Activated CD4-positive, alpha-beta T cell treated with anti-CD3 and anti-CD28 coated beads, Interleukin-10, Interleukin-2, amounts not matched to agents 100 ng/mL and 50 ng/mL, durations not matched to agents 16 hours and 8 hours (primary cell): ENCODE data around the gene ZNF484.
"Not testable (repeated sequence)": the region's sequence is repeated elsewhere in the genome, so short reads cannot be mapped to it uniquely, and the experiment has no call there.

Experiments
- DNase-seq: peaks from one replicate; pipeline ENCODE4 v3.0.0-alpha.2; 2020

ZNF484 gene

DNA sequence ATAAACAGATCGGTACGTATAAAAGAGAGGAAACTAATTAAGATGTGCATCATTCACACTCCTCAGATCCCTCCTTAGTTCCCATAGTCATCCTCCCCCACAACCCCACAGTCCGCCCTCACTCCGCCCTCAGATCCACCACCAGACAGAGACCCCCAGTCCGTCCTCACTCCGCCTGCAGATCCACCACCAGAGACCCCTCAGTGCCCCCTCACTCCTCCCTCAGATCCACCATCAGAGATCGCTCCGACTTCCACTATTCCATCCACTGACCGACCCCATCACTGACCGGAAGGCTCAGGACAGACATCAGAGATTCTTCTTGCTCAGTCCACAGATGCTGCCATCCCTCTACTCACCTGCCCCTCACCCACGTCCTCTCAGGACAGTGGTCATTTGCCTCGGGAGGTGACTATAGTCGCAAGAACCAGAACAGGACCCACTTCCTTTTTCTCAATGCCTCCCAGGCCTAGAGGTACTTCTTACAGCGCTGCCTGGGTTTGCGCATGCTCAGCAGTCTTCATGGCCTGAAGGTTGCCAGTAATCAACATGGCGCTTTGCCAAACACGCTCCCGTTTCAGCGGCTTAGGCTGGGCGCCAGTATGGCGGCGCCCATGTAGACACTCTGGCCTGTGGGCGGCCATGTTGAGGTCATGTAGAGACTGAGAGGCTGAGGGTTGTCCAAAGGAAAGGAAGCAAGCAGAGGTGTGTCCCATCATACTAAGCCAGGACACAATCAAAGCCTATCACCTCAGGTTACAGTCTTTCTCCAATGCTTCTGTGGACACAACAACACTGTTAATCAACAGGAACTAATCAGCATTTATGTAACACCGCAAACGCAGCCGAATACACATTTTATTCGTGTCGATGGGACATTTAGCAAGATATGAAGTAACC, at the start of gene ZNF484:
TSS of gene ZNF484 (minus strand) at position 508 of the 900 bp plus-strand sequence. CDS start 3,009 bp downstream, outside the sequence.
- peak; percentile 98 for DNase-seq

DNA sequence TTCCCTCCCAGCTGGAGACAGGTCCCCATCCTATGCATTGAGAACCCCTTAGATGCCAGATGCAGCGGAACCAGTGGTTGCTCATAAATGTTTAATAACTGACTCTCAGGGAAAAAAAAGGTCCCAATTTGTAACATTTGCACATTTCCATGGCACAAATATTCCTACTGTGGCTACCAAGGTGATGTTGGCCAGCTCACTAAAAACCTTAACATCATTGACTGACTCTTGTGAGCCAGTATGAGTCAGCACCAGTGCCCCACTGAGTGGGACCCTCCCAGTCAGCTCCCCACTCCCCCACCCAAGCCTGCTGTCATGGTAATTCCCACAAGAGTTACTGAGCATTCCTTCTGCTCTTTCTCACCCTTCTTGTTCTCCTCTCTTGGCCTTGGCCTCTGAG, 42.6 kb upstream of the ZNF484 start:
- DNase-seq: no peak

DNA sequence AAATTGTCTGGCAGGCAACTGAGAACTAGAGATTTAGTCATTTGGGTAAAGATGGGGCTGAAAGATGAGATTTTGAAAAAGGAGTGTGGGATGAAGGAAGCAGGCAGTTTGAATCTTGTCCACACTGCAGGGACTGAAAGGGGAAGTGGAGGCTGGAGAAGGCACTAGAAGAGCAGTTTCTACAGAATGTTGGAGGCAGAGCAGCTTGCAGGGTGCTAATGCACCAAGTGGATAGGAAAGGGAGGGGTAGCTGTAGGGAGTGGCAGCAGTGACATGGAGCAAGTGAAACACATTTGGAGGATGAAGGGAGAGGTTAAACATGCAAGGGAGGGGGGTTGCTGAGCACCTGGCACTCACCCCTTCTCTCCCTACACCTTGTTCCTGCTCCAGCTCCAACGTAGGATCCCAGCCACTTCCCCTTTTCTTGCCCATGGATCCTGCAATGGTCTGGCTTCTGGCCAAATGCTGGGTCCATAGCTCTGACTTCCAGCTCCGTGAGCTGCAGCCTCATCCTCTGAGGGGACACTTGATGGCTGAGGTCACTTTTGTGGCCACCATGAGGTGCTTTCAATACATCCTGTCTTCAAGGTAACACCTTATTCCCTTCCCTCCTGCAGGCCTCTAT, 39.5 kb upstream of the ZNF484 start:
- no peak for DNase-seq

DNA sequence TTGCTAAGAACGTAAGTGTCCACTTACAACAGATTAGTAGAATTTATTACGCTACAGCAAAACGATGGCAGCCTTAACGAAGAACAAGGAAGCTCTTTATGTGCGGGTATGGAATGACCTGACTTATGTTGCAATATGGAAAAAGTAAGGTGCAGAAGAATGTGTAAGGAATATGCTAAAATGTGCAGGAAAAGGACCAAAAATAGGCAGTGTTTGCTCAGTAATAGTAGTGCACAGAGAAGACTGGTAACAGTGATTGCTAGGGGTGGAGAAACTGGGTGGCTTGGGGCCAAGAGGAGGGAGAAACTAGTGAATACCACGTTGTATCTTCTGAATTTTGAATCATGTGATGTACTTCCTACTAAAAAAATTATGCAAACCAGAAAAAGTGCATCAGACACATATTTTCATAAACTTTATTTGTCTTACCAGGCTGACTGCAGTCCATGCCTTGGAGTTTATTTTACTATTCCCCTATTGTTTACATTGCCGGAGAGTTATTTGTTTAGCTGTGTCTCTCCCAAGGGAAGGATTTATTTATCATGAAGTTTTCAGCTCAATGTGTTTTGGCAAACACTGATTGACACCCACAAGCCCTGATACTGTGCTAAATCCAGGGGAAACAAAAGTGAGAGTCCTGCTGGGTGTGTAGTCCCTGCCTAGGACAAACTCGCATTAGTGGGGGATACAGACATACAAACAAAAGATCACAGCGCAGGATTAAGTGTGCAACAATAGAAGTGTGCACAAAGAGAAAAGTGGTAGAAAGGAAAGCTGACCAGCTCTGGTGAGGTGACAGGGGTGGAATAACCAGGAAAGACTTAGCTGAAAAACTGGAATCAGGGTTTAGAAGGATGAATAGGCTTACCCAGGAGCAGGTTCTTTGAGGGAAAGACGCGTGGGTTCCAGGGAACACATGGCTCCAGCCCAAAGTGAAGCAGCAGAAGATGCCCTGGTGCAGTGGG, 34.0 kb upstream of the ZNF484 start:
- DNase-seq: no peak

DNA sequence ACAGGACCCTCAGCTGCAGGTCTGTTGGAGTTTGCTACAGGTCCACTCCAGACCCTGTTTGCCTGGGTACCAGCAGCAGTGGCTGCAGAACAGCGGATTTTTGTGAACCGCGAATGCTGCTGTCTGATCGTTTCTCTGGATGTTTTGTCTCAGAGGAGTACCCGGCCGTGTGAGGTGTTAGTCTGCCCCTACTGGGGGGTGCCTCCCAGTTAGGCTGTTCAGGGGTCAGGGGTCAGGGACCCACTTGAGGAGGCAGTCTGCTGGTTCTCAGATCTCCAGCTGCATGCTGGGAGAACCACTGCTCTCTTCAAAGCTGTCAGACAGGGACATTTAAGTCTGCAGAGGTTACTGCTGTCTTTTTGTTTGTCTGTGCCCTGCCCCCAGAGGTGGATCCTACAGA, 27.3 kb upstream of the ZNF484 start:
- not testable (repeated sequence) for DNase-seq

DNA sequence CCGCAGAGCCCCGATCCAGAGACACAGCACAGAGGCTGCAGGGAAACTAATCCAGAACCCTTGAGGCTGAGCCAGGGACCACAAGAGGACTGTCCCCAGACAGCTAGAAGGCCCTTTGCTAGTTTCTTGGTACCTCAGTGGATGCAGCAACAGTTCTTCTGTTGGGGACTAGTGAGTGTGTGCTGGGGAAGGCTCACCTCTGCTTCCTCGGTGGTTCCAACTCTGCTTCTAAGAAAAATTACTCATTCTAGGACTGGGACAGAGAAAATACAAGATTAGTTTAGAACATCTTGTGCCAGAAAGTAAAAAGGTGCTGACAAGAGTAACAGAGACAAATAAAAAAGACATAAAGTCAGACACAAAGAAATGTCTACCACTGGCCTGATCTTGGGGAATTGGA, 19.5 kb upstream of the ZNF484 start:
- DNase-seq: peak; percentile 24

DNA sequence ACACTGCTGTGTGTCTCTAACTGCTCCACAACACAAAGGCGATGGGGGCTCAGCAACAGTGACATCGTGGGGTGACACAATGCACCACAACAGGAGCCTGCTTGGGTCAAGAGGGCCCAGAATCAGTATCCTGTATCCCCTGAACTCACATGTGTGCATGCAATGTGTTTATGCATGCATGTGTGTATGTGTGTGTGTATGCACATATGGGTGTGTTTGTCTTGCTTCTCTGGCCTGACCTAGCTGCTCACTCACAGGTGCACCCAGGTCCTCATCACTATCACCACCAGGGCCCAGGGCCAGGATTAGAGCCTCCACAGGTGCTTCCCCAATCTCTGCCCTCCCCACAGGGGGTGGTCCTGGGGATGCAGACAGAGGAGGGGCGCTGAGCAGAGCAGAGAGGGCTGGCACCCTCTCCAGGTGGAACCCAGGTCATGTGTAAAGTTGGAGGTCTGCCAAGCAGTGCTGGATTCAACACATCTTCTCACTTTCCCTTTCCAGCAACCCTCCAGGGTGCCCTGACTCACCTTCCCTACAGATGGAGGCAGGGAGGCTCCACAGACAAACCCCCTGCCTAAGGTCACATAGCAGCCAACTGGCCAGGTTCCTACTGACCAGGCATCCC, 18.1 kb upstream of the ZNF484 start:
- DNase-seq: no peak

DNA sequence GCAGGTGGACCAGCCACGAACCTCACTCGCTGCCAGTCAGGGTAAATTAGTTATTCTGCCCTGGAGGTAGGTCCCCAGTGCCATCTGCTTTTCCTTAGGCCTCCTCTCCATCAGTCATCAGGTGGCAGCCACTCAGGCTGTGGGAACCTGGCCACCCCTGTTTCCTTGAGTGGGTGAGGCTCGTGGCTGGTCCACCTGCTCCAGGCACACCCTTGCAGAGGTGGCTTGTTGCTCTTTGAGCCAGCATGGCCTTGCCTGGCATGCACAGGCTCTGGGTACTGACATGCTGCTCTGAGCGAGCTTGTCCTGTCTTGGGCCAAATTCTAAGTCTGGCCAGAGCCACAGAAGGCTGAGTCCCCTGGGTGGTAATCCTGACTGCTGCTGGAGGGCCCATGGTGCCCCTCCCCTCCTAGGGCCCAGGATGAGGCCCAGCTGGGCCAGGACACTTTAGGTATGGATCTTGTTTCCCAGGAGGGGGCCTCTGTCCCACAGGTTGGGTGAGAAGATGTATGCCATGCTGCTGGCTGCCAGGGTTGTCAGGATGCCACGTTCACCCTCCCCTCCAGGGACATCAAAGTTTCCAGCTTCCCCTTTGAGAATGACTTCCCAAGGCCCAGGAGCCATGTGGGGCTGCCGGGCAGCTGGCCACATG, 17.0 kb upstream of the ZNF484 start:
- DNase-seq: no peak

DNA sequence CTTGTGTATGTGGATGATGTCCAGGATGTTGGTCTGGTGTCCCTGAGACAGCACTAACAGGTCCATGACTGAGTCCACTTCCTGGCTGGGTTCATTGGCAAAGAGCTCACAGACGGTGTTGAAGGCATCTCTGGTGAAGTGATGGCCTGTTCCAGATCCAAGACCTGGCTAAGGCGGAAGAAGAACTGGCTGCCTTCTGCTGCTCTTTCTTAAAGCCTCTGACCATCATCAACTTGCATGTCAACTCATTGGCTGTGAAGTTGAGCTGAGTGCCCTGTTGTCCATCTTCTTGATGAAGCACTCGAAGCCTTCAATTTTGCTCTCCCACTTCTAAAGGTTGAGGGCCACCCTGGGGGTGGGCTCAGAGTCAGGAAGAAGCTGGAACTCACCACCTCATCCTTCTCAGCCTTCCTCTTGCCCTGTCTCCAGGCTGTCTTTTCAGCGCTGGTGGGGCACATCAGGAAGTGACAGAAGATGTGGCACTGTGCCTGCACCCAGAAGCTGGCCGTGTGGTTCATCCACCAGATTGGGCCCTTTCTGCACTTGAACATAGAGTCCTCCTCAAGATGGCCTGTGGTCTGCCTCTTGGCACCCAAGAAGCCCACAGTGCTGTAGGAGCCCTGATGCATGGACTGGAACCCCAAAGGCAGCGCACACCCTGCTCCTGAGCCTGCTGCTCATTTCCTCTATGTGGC, 16.2 kb upstream of the ZNF484 start:
- not testable (repeated sequence) for DNase-seq

DNA sequence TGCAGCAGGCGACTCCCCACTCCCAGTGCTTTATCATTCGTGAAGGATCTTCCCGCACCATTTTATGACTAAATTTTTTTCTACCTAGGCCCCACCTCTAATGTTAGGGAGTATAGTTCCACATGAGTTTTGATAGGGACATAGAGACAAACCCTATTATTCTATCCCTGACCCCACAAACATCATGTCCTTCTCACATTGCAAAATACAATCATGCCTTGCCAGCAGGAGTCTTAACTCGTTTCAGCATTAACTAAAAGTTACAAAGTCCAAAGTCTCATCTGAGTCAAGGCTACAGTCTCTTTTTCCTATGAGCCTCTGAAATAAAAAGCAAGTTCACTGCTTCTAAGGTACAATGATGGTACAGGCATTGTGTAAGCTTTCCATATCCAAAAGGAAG, 14.4 kb upstream of the ZNF484 start:
- DNase-seq: not testable (repeated sequence)

DNA sequence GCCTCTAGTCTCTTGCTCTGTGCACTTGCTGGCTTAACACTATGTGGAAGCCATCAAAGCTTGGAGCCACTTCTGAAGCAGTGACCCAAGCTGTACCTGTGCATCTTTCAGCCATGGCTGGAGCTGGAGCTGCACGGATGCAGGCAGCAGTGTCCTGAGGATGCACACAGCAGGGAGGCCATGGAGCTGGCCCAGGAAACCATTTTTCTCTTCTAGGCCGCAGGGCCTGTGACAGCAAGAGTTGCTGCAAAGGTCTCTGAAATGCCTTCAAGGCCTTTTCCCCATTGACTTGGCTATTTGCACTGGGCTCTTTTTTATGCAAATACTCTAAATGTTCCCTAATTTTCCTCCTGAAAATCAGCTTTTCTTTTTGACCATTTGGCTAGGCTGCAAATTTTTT, 12.9 kb upstream of the ZNF484 start:
- no peak for DNase-seq

DNA sequence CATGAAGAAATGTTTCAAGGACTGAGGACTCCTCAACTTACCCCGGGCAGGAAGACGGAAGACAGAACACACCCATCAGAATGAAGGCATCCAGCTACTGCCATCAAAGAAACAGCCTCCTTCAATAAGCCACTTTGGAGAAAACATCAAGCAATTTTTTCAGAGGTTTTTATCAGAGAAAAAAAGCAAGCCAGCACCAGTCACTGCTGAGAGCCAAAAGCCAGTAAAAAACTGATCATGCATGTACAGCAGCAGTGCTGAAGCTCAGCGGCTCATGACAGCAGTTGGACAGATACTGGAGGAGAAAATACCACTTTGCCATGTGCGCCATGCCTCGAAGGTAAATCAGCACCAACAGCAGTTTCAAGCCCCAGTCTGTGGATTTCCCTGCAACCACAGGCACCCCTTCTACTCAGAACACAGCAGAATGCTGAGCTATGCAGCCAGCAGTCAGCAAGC, 10.1 kb upstream of the ZNF484 start:
- no peak for DNase-seq

DNA sequence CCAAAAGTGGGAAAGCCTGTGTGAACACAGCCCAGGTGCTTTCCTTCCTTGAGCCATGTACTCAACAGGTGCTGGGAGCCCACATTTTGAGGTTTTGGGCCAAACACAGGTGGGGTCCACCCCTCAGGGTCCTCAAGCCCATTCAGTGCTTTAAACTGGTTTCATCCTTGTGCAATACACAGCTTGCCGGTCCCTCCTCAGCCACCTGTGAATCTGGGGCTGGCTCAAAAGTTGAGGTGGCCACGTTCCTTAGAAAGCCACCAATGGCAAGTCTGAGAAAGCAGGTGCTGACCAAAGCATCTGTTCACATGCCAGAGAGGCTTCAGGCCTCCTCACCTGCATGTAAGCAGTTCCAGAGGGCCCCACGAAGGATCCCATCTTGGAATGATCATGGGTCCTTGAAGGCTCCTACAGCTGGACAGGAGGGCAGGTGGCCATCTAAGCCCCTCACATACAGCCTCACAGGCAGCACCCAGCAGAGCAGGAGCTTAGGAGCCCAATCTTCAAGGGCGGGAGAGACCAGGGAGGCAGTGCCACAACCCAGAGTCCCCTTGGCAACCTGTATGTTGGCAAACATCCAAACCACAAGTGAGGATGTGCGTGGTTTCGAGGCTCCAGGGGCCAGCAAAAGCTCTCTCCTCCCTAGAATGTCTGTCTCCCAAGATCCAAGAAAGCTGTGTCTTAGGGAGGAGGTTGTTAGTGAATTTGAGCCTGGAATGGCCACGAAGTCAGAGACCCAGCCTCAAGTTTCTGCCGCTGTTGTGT, 9.2 kb upstream of the ZNF484 start:
- not testable (repeated sequence) for DNase-seq

DNA sequence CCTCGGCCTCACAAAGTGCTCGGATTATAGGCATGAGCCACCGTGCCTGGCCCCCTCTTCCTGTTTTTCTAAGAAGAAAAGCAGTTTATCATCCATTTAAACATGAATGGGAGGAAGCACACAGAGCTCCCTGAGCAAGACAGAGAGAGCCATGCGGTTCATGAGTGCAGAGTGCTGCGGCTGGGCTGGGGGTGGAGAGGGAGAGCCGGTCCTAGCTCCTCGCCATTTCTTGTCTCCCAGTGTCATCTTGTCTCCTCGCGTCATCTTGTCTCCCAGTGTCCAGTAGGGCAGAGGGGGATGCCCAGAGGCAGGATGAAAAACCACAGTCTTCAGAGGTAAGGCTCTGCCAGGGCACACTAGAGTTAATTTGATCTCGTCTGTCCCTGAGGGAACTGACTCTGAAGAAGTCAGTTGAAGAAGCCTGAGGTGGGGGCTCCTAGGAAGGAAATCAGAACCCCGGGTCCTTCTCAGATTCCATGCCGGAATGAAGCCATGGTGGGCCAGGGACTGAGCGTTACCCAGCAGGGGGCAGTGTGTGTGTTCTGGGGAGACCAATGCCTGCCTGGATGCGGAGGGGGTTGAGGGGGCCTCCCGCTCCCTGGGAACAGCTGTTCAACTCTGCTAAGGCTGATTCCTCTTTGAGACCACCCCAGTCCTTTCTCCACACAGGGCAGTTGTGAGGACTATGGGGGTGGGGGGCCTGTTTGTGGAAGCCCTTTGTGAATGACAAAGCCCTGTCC, 6.0 kb upstream of the ZNF484 start:
- not testable (repeated sequence) for DNase-seq

DNA sequence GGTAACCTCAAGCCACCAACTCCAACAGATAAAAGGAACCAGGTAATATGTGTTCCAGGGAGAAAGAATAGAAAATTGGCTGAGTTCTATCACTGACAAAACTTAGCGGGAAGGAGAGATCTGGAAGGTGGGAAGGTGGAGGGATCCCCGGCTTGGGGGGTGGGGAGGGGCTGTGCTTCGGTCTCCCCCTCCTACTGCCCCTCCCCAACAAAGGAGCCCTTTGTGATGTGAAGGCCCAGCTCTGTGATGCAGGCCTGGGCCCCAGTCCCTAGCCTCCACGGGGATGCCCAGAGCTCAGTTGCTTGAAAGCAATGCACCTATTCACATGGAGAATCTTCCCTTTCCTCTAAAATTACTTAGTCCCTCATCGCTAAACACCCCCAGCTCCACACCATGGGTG, 4.4 kb upstream of the ZNF484 start:
- DNase-seq: no peak

DNA sequence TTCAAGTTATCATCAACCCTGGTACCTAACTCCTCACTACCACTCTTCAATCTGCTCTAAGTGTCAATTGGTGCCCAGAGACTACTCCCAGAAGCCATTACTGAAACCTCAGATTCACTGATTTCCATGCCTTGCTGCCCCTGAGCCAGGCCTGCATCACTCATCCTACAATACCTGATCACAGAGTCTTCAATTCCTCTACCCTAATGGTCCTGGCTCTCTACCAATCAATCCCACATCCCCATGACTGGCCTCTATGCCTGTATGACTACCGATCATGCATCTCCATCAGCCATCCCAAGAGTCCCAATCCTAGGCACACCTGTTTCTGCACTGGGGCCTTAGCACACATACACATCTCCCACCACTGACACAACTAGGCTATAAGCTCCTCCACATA, 2.5 kb downstream of the ZNF484 start:
- DNase-seq: no peak

DNA sequence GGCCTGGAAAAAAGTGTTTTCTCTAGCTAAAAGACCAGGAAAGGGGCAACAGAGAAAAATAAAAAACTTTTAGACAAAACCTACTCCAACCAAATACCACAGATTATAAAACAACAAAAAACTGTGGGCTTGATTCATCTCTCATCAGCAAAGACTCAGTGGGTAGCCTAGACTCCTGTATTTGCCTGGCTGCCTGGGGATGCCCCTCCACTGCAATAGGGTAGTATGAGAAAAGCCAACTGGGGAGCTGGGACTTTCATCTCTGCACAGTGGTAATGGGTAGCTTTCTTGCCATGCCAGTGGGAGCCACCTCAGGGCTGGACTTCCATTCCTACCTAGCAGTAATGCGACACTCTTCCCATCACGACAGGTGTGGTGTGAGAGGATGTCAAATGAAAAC, 7.5 kb downstream of the ZNF484 start:
- no peak for DNase-seq

DNA sequence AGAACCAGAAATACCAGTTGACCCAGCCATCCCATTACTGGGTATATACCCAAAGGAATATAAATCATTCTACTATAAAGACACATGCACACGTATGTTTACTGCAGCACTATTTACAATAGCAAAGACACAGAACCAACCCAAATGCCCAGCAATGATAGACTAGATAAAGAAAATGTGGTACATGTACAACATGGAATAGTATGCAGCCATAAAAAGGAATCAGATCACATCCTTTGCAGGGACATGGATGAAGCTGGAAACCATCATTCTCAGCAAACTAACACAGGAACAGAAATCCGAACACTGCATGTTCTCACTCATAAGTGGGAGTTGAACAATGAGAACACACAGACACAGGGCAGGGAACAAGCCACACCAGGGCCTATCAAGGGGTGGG, 11.2 kb downstream of the ZNF484 start:
- DNase-seq: not testable (repeated sequence)

DNA sequence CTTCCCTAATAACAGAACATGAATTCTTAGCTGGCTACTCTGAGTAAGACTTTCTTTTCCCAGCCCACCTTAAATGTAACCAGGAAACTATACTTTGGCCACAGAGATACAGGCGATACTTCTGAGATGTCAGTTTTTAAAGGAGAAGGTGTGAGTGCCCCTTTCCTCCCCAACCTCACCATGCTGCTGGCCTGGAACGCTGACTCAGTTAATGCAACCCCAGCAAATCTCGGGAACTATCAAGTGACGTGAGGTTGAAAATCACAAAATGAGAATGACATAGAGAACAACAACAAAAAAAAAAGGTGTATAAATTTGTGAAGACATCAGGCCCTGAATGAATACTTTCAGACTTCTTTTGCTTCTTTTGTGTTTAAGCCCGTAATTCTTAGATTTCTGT, 13.7 kb downstream of the ZNF484 start:
- DNase-seq: no peak

DNA sequence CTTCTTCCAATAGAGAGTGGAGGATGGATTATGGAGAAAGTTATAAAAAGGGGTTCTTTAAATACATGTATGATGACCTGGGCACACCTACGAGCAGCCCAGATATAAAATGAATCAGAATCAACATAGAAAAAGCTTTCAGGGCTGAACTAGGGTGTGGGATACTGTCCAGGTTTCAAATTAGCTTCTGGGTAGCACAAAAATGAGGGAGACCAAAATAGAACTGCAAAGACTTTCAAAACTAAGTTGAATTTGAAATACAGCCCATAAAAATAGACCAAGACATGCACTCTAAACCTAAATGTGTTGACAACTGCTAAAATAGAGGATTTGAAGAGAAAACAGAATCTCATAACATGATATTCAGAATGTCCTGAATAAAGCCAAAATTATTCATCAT, 17.0 kb downstream of the ZNF484 start:
- no peak for DNase-seq
